IMR-90 (cell line): ENCODE results near the gene TBC1D1.

ENCODE experiments used
- BHLHE40 ChIP-seq: fragments of 150-350 bp; IDR thresholded peaks from 2 replicates; pipeline ENCODE4 v1.6.1; 2016; ENCODE audit warnings: mild to moderate bottlenecking, low read depth, low read length
- CEBPB ChIP-seq: IDR thresholded peaks from 2 replicates; pipeline ENCODE4 v1.6.1; 2012; ENCODE audit warnings: low read depth, low read length, improper control_type of control experiment
- MXI1 ChIP-seq: IDR thresholded peaks from 2 replicates; pipeline ENCODE4 v1.6.1; 2012; ENCODE audit warnings: low read depth, mild to moderate bottlenecking, low read length, moderate library complexity, borderline replicate concordance
- NFE2L2 ChIP-seq: fragments of 150-350 bp; IDR thresholded peaks from 2 replicates; pipeline ENCODE4 v1.6.1; 2016; ENCODE audit warnings: low read depth, mild to moderate bottlenecking, low read length
- POLR2A ChIP-seq: IDR thresholded peaks from 2 replicates; pipeline ENCODE4 v1.6.1; 2012; ENCODE audit warnings: mild to moderate bottlenecking, low read depth, low read length
- RAD21 ChIP-seq: IDR thresholded peaks from 2 replicates; pipeline ENCODE4 v1.6.1; 2012; ENCODE audit warnings: low read length, improper control_type of control experiment
- RFX5 ChIP-seq: IDR thresholded peaks from 2 replicates; pipeline ENCODE4 v1.8.0; 2012; ENCODE audit warnings: low read depth, mild to moderate bottlenecking, low read length, moderate library complexity
- USF2 ChIP-seq: fragments of 150-350 bp; IDR thresholded peaks from 2 replicates; pipeline ENCODE4 v1.6.1; 2017; ENCODE audit warnings: mild to moderate bottlenecking, antibody characterized with exemption, low read length, low read depth
- TF ChIP-seq, protein P1 (sequence below): conservative IDR thresholded peaks from 2 replicates; pipeline ENCODE4 v1.5.1; 2012; ENCODE audit warnings: mild to moderate bottlenecking, low read depth, low read length, improper control_type of control experiment
- TF ChIP-seq, protein P2 (sequence below): fragments of 150-350 bp; IDR thresholded peaks from 2 replicates; pipeline ENCODE4 v1.6.1; 2016; ENCODE audit warnings: low read depth, mild to moderate bottlenecking, low read length, moderate library complexity, borderline replicate concordance

DNA sequence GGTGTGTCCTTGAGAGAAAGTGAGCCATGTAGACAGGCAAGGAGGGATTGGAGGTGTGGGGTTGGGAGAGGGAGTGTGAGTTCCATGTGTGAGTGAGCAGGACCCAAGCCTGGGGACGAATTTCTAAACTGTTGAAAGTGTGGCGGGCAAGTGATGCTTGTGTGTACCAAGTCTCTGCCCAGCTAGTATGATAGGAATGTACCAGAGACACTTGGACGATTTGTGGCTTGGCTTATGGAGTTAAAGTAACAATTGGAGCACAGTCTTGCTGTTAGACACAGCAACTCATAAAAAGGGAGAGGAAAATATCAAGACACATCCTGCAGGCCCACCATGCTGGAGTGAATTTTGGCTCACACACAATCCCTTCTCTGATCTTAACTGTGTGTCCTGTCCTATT, 77.9 kb downstream of the TBC1D1 start:
- no peak for TF ChIP-seq POLR2A
- no peak for TF ChIP-seq MXI1
- TF ChIP-seq, protein P1, sequence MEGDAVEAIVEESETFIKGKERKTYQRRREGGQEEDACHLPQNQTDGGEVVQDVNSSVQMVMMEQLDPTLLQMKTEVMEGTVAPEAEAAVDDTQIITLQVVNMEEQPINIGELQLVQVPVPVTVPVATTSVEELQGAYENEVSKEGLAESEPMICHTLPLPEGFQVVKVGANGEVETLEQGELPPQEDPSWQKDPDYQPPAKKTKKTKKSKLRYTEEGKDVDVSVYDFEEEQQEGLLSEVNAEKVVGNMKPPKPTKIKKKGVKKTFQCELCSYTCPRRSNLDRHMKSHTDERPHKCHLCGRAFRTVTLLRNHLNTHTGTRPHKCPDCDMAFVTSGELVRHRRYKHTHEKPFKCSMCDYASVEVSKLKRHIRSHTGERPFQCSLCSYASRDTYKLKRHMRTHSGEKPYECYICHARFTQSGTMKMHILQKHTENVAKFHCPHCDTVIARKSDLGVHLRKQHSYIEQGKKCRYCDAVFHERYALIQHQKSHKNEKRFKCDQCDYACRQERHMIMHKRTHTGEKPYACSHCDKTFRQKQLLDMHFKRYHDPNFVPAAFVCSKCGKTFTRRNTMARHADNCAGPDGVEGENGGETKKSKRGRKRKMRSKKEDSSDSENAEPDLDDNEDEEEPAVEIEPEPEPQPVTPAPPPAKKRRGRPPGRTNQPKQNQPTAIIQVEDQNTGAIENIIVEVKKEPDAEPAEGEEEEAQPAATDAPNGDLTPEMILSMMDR = no peak
- TF ChIP-seq, protein P2, sequence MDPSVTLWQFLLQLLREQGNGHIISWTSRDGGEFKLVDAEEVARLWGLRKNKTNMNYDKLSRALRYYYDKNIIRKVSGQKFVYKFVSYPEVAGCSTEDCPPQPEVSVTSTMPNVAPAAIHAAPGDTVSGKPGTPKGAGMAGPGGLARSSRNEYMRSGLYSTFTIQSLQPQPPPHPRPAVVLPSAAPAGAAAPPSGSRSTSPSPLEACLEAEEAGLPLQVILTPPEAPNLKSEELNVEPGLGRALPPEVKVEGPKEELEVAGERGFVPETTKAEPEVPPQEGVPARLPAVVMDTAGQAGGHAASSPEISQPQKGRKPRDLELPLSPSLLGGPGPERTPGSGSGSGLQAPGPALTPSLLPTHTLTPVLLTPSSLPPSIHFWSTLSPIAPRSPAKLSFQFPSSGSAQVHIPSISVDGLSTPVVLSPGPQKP = no peak
- TF ChIP-seq BHLHE40 = no peak
- no peak for TF ChIP-seq RFX5
- no peak for TF ChIP-seq CEBPB
- TF ChIP-seq USF2 = no peak
- no peak for TF ChIP-seq NFE2L2
- TF ChIP-seq RAD21 = no peak
